Hypothalamus (tissue), 51 donors: Measurements from ENCODE around the gene ESR1.

Source experiments
- DNase-seq, 51 donors: peaks; one replicate each; lab custom pipeline; 2025; lab: John Stamatoyannopoulos, UW

Gene ESR1

GRCh38 chr6:152087096-152087495 lies 279.6 kb downstream of the ESR1 start:
- DNase-seq: no peak

- no peak for DNase-seq
These were observed 280.2 kb downstream of the ESR1 start for GRCh38 chr6:152087701-152088100.

GRCh38 chr6:152089992-152090391 lies 282.5 kb downstream of the ESR1 start:
- DNase-seq: no peak

- no peak for DNase-seq
These were observed 283.7 kb downstream of the ESR1 start for GRCh38 chr6:152091201-152091600.

GRCh38 chr6:152091851-152092341 lies 284.4 kb downstream of the ESR1 start:
- DNase-seq: no peak

GRCh38 chr6:152093711-152094110 lies 286.2 kb downstream of the ESR1 start:
- DNase-seq: no peak

GRCh38 chr6:152094276-152094675 lies 286.8 kb downstream of the ESR1 start:
- DNase-seq: no peak

GRCh38 chr6:152094992-152095592 lies 287.6 kb downstream of the ESR1 start:
- DNase-seq: peak in 4 of 51 donors; percentile 8 to 34 (median 14)

- DNase-seq: no peak
These were observed 289.5 kb downstream of the ESR1 start for GRCh38 chr6:152096863-152097496.

DNA sequence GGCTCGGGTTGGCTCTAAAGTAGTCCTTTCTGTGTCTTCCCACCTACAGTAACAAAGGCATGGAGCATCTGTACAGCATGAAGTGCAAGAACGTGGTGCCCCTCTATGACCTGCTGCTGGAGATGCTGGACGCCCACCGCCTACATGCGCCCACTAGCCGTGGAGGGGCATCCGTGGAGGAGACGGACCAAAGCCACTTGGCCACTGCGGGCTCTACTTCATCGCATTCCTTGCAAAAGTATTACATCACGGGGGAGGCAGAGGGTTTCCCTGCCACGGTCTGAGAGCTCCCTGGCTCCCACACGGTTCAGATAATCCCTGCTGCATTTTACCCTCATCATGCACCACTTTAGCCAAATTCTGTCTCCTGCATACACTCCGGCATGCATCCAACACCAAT lies 291.2 kb downstream of the ESR1 start:
- no peak for DNase-seq

DNA sequence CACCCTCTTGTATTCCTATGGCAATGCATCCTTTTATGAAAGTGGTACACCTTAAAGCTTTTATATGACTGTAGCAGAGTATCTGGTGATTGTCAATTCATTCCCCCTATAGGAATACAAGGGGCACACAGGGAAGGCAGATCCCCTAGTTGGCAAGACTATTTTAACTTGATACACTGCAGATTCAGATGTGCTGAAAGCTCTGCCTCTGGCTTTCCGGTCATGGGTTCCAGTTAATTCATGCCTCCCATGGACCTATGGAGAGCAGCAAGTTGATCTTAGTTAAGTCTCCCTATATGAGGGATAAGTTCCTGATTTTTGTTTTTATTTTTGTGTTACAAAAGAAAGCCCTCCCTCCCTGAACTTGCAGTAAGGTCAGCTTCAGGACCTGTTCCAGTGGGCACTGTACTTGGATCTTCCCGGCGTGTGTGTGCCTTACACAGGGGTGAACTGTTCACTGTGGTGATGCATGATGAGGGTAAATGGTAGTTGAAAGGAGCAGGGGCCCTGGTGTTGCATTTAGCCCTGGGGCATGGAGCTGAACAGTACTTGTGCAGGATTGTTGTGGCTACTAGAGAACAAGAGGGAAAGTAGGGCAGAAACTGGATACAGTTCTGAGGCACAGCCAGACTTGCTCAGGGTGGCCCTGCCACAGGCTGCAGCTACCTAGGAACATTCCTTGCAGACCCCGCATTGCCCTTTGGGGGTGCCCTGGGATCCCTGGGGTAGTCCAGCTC lies 292.1 kb downstream of the ESR1 start:
- no peak for DNase-seq

GRCh38 chr6:152100183-152100618 lies 292.7 kb downstream of the ESR1 start:
- no peak for DNase-seq

GRCh38 chr6:152107973-152108372 lies 300.5 kb downstream of the ESR1 start:
- no peak for DNase-seq

DNA sequence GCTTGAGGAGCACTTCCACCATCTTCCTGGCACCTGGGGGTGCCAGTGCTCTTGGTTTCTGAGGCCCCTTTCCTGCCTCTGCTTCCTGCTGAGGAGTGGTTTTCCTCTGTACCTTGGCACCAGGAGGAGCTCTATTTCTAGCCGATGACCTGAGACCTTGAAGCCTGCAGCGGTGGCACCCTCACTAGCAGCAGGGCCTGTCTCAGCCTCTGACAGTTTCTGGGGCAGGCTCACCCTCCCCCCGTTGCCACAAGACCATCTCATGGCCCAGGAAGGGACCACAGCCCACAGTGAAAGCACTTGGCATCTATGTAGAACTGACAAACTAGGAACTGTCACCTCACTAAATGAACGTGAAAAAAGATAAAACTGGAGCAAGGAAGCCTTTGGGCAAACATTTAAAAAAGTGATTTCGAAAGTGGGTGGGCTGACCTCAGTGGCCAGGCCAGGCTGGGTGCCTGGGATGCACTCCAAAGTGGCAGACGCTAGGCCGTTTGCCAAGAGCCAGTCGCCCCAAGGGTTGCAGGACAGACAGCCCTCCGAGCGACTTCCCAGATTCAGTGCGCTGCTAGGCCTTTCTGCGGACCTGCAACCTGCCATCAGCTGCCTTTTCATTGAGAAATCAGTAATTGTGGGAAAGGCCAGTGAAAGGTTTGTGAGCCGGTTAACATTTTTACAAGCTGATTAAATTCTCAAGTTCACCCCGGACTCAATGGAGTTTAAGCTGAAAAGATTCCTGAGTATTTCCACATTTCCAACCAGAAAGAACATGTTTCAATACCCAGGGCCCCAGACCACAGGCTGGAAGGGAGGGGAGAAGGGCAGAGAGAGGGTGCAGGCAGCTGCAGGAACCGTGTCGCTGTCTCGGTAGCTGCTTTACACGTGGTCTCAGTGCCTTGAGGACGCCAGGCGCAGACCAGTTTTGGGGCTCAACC lies 303.7 kb downstream of the ESR1 start:
- DNase-seq: peak in 15 of 51 donors; percentile 3 to 34 (median 17)

GRCh38 chr6:152112491-152113261 lies 305.2 kb downstream of the ESR1 start:
- peak in 28 of 51 donors; percentile 4 to 62 (median 26) for DNase-seq

- peak in 2 of 51 donors; percentile 8 to 12 for DNase-seq
These were observed 310.0 kb downstream of the ESR1 start for GRCh38 chr6:152117156-152118133.

GRCh38 chr6:152118224-152118623 lies 310.7 kb downstream of the ESR1 start:
- no peak for DNase-seq

DNA sequence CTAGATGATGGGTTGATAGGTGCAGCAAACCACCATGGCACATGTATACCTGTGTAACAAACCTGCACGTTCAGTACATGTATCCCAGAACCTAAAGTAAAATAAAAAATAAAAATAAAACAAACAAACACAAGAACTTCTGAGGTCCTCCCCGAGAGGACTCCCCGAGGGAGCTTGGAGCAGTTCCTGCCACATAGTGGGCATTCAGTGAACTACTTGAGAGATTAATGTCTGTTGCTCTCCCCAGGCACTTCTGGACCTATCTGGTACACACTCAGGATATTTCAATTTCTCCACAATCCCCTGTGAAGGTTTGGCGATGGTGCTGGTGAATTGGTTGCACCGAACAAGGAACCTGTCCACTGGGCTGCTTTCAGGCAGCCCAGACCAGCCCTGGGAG lies 311.2 kb downstream of the ESR1 start:
- no peak for DNase-seq

DNA sequence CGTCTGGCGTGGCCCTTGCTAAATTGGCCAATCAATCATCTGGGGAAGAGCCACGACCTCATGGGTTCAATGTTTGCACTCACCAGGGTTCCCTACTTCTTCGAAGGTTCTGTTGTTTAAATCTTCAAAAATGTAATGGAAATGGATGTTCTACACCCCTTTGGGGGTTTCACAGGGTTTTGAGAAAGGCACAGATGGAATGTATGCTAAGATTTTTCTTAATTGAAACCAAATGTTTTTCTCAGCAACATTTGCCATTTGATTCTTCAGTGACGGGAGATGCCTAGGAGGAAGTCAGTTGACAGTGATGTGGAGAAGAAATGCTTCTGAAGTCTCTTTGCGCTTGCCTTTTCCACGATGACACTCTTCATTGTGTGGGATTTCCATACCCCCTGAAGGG lies 312.3 kb downstream of the ESR1 start:
- DNase-seq: no peak
